Fibroblast of the aortic adventitia (primary cell): ENCODE results near the gene CENPB. TPM values are rescaled to one million over a fixed set of nuclear protein-coding genes. Genes with fewer than 3 reads are reported as not detected.

Source experiments
- DNase-seq: peaks from one replicate; pipeline ENCODE4 v3.0.0-alpha.2; 2010; ENCODE audit warnings: low read depth
- H3K4me3 ChIP-seq: 2 replicates; pipeline ENCODE4 v1.5.1; 2011; ENCODE audit warnings: low read depth, mild to moderate bottlenecking, control low read depth, low read length, moderate library complexity
- CTCF ChIP-seq: IDR thresholded peaks from 2 replicates; pipeline ENCODE4 v1.5.1; 2011; ENCODE audit warnings: mild to moderate bottlenecking, low read length, control low read depth, inconsistent platforms; ENCODE audit not compliant: insufficient read depth
- total RNA-seq: library from RNA; depleted of rRNA; stranded (reverse); fragments of >200 nt; gene quantifications from 2 replicates; pipeline ENCODE4 v1.2.3, GENCODE V29; 2012; ENCODE audit warnings: low replicate concordance

Gene CENPB
- total RNA-seq, 1 donor = 94.8 TPM

GRCh38 chr20:3783068-3783489 is 3.5 kb downstream of the CENPB start:
- DNase-seq = no peak
- no peak for TF ChIP-seq CTCF
- H3K4me3 ChIP-seq = no peak overlapping the region

DNA sequence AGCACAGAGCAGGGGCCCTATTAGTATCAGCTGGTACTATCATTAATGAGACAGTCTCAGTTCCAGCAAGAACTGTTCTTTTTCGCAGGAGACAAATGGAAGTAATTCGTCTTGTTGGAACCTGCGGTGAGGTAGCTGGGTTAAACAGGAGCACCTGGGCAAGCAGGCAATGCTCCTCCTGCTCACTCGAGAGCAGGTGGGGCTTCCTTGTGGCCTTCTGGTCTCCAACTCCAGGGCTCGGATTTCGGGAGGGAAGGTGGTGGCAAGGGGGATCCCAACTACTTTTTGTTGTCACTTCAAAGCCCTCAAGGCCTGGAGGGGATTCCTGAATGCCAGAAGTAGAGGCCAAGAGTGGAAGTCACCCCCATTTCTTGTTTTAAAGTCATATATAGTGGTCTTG is 3.9 kb downstream of the CENPB start:
- no peak overlapping the region for H3K4me3 ChIP-seq
- TF ChIP-seq CTCF = no peak
- DNase-seq = no peak

- peak; percentile 92 for DNase-seq
- TF ChIP-seq CTCF = peak; percentile 49
- peak within 1 kb of the TSS; percentile 62 for H3K4me3 ChIP-seq
These were observed 5.2 kb downstream of the CENPB start, which contains the start of gene SPEF1 for GRCh38 chr20:3781153-3781910. SPEF1 (minus strand) TSS chr20:3781448; CDS start chr20:3781287, 161 bp downstream.

DNA sequence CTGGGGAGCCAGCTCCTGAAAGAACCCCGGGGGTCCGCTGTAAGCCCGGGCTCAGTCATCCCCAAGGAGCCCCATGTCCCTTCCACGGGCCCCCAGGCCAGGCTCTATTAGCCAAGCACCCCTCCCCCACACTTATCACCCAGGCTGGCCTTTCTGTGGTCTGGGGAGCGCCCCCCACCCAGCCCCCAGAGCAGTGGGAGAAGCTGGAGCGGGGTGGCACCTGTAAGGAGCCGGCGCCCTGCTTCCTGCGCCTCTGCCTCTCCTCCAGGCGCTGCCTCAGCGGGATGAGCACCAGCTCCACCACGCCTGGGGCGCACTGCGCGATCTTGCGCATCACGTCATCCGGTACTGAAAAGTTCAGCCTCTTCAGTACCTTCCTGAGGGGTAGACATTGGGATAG is 7.6 kb downstream of the CENPB start:
- DNase-seq = no peak
- no peak for TF ChIP-seq CTCF

GRCh38 chr20:3777716-3778629 is 8.6 kb downstream of the CENPB start:
- peak overlapping the region; percentile 61 for H3K4me3 ChIP-seq
- peak; percentile 34 for DNase-seq
- no peak for TF ChIP-seq CTCF

More for the DNA sequence above, 7.6 kb downstream of the CENPB start:
- no peak overlapping the region for H3K4me3 ChIP-seq

DNA sequence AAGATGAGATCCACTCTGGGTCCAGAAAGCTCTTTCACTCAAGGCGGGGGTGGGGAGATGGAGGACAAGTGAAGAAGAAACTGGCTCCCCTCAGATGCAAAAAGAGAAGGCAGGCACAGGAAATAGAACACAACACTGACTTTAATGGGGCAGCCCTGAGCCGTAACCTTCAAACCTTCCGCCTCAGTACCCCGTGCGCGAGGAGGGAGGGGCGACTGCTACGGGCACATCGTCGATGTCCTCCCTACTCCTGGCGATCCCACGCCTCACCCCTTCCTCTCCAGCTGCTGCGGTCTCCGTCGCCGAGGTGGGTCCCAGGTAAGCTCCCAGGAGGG is 9.2 kb downstream of the CENPB start:
- no peak for TF ChIP-seq CTCF
- no peak for DNase-seq
- peak overlapping the region; percentile 61 for H3K4me3 ChIP-seq
